Measurements from ENCODE around the gene STK4. TPM values are rescaled to one million over a fixed set of nuclear protein-coding genes. Genes with fewer than 3 reads are reported as not detected.

The STK4 gene
- total RNA-seq, 4 donors from 2014 or later = 26.9 to 33.5 (median 28.8) TPM

- ATAC-seq = no peak
- TF ChIP-seq EP300 (IDR thresholded peaks at IDR 0.05) (no peak), POLR2A (IDR thresholded peaks at IDR 0.05) (no peak), POLR2AphosphoS5 (IDR thresholded peaks at IDR 0.05) (no peak)
- TF ChIP-seq, protein P1, sequence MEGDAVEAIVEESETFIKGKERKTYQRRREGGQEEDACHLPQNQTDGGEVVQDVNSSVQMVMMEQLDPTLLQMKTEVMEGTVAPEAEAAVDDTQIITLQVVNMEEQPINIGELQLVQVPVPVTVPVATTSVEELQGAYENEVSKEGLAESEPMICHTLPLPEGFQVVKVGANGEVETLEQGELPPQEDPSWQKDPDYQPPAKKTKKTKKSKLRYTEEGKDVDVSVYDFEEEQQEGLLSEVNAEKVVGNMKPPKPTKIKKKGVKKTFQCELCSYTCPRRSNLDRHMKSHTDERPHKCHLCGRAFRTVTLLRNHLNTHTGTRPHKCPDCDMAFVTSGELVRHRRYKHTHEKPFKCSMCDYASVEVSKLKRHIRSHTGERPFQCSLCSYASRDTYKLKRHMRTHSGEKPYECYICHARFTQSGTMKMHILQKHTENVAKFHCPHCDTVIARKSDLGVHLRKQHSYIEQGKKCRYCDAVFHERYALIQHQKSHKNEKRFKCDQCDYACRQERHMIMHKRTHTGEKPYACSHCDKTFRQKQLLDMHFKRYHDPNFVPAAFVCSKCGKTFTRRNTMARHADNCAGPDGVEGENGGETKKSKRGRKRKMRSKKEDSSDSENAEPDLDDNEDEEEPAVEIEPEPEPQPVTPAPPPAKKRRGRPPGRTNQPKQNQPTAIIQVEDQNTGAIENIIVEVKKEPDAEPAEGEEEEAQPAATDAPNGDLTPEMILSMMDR (IDR thresholded peaks at IDR 0.05) = no peak
- Histone ChIP-seq H3K27me3 (no peaks in the 10 kb centered on the region), H3K9me3 (no peaks in the 10 kb centered on the region), H3K27ac (no peak overlapping the region), H3K4me1 (no peaks in the 10 kb centered on the region), H3K36me3 (peaks cover 0 to 6% of the 10 kb centered on the region in 2 donors), H3K4me3 (no peak overlapping the region)
Observed at GRCh38 chr20:45064812-45065211, 98.5 kb downstream of the STK4 start.

DNA sequence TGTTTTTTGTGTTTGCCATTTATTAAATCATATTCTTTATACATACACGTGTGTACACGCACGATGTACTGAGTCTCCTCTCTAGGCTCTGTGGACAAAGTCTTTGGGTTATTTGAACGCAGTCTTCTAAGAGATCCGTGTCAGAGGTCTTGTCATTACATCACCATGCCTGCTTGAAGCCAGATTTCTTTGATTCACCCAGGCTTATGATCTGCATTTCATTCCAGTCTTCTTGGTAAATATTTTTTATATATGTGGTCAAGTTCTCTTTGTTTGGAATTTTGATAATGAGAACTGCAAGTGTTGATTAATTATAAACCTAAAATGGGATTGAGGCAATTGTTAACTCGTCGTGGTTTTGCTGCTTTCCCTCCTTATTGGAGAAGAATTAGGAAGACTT is 100.1 kb downstream of the STK4 start:
- 67 to 75% methylated on average over 7 of the region's 7 CpGs for WGBS, 2 donors (ENCODE audit: low coverage in 1 of 2)

DNA sequence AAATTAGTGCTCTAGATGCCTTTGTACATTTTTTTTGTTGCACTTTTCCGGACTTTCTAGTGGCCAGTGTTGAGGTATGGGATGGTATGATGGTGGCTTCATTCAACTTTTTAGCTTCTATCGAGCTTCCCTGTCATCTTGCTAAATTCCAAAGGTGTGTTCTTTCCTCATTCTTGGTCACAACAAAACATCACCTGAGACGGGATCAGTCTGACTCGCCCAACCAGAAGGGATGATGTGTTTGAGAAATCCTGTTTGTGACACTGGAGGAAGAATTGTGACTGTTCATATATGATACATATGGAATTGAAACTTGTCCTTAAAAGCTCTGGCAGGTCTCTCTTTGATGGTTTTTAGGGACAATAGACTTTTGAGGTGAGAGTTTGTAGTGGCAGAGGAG is 100.8 kb downstream of the STK4 start:
- TF ChIP-seq, protein P1 (IDR thresholded peaks at IDR 0.05) = no peak
- TF ChIP-seq POLR2A (IDR thresholded peaks at IDR 0.05) (no peak), EP300 (IDR thresholded peaks at IDR 0.05) (no peak), POLR2AphosphoS5 (IDR thresholded peaks at IDR 0.05) (no peak)
- no peak overlapping the region for H3K4me3 ChIP-seq
- H3K27ac ChIP-seq = no peak overlapping the region
- no peaks in the 10 kb centered on the region for H3K4me1 ChIP-seq
- WGBS, 2 donors (ENCODE audit: low coverage in 1 of 2) = 98 to 100% methylated on average over 1 to 4 of the region's 4 CpGs
- H3K36me3 ChIP-seq = peaks cover 0 to 6% of the 10 kb centered on the region in 2 donors
- H3K9me3 ChIP-seq = no peaks in the 10 kb centered on the region
- no peak for ATAC-seq
- H3K27me3 ChIP-seq = no peaks in the 10 kb centered on the region

More for the DNA sequence above, 100.1 kb downstream of the STK4 start:
- H3K9me3 ChIP-seq = no peaks in the 10 kb centered on the region
- no peaks in the 10 kb centered on the region for H3K4me1 ChIP-seq
- no peak overlapping the region for H3K27ac ChIP-seq
- no peak overlapping the region for H3K4me3 ChIP-seq
- no peak for TF ChIP-seq EP300 (IDR thresholded peaks at IDR 0.05)
- TF ChIP-seq, protein P1 (IDR thresholded peaks at IDR 0.05) = no peak
- TF ChIP-seq POLR2AphosphoS5 (IDR thresholded peaks at IDR 0.05) = no peak
- no peaks in the 10 kb centered on the region for H3K27me3 ChIP-seq
- peaks cover 0 to 6% of the 10 kb centered on the region in 2 donors for H3K36me3 ChIP-seq
- ATAC-seq = no peak

DNA sequence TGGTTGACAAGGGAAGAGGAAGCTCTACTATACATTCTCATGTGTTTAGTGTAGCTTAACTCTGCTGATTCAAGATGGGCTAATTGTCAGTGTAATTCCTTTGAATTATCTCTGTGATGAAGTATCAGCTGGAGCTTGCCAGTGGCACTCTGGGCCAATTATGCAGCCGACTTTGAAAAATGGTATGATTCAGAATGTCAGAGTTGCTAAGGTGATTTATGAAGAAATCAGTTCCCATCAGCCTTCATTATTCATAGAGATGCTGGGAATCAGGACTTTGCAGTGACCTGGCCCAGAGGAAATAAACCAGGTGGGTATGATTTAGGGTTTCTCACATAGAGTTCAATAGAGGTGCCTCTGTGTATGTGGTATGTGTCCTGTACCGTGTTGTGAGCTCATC is 101.2 kb downstream of the STK4 start:
- WGBS, 2 donors (ENCODE audit: low coverage in 1 of 2) = 44 to 65% methylated on average over 1 to 2 of the region's 2 CpGs
- no peaks in the 10 kb centered on the region for H3K9me3 ChIP-seq
- ATAC-seq = no peak
- H3K4me3 ChIP-seq = no peak overlapping the region
- TF ChIP-seq POLR2A (IDR thresholded peaks at IDR 0.05) (no peak), POLR2AphosphoS5 (IDR thresholded peaks at IDR 0.05) (no peak)
- H3K27me3 ChIP-seq = no peaks in the 10 kb centered on the region
- H3K27ac ChIP-seq = no peak overlapping the region
- peaks cover 0 to 6% of the 10 kb centered on the region in 2 donors for H3K36me3 ChIP-seq
- H3K4me1 ChIP-seq = no peaks in the 10 kb centered on the region

DNA sequence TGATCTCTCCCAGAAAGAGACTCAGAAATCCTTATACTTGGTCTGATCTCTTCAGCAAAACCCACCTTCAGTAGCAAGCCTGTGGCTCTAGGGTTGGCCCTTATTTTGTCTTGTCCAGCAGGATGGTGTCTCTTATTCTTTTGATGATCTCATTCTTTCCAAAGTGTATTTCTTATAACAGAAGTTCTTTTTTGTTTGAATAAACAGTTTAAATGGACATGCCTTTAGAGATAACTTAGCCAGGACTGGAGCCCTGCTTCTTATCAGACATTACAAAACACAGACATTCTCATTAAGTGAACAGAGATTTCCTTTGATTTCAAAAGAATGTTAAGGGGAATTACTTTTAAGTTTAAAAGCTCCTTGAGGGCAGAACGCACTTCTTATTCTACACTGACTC is 102.9 kb downstream of the STK4 start:
- WGBS, 2 donors (ENCODE audit: low coverage in 1 of 2) = 70 to 86% methylated on average over 1 of the region's 1 CpG
- Histone ChIP-seq H3K36me3 (peaks cover 0 to 6% of the 10 kb centered on the region in 2 donors), H3K4me1 (no peaks in the 10 kb centered on the region), H3K4me3 (no peak overlapping the region), H3K27me3 (no peaks in the 10 kb centered on the region), H3K9me3 (no peaks in the 10 kb centered on the region), H3K27ac (no peak overlapping the region)
- no peak for ATAC-seq
- no peak for TF ChIP-seq EP300 (IDR thresholded peaks at IDR 0.05)
- no peak for TF ChIP-seq POLR2AphosphoS5 (IDR thresholded peaks at IDR 0.05)
- no peak for TF ChIP-seq POLR2A (IDR thresholded peaks at IDR 0.05)
- TF ChIP-seq, protein P1 (IDR thresholded peaks at IDR 0.05) = no peak

Data from gastroesophageal sphincter (tissue), 4 donors.